CD4-positive, alpha-beta T cell treated with Interleukin-15 for 4 hours (primary cell): Measurements from ENCODE around the gene CFAP126.
"Not testable (repeated sequence)": the region's sequence is repeated elsewhere in the genome, so short reads cannot be mapped to it uniquely, and the experiment has no call there.

Experiments
- DNase-seq: peaks from one replicate; pipeline ENCODE4 v3.0.0-alpha.2; 2020; ENCODE audit warnings: low spot score

Gene CFAP126

GRCh38 chr1:161381707-161382106 lies 14.0 kb upstream of the CFAP126 start:
- no peak for DNase-seq

GRCh38 chr1:161379071-161379470 lies 11.4 kb upstream of the CFAP126 start:
- DNase-seq = no peak

GRCh38 chr1:161378014-161378413 lies 10.3 kb upstream of the CFAP126 start:
- no peak for DNase-seq

- DNase-seq = no peak
These were observed 6.7 kb upstream of the CFAP126 start for GRCh38 chr1:161374373-161374772.

- DNase-seq = no peak
These were observed 5.8 kb upstream of the CFAP126 start for GRCh38 chr1:161373442-161373841.

- DNase-seq = no peak
These were observed 2.5 kb downstream of the CFAP126 start for GRCh38 chr1:161365207-161365606.

GRCh38 chr1:161364332-161364731 lies 3.3 kb downstream of the CFAP126 start:
- no peak for DNase-seq

- DNase-seq = no peak
These were observed 8.4 kb downstream of the CFAP126 start for GRCh38 chr1:161359291-161359690.

GRCh38 chr1:161357073-161357472 lies 10.6 kb downstream of the CFAP126 start:
- no peak for DNase-seq

- DNase-seq = no peak
These were observed 16.2 kb downstream of the CFAP126 start for GRCh38 chr1:161351482-161351881.

- no peak for DNase-seq
These were observed 17.0 kb downstream of the CFAP126 start for GRCh38 chr1:161350671-161351070.

GRCh38 chr1:161342821-161343220 lies 24.9 kb downstream of the CFAP126 start:
- DNase-seq = no peak

- no peak for DNase-seq
These were observed 25.5 kb downstream of the CFAP126 start for GRCh38 chr1:161342177-161342576.

- no peak for DNase-seq
These were observed 31.9 kb downstream of the CFAP126 start for GRCh38 chr1:161335796-161336195.

GRCh38 chr1:161333166-161333565 lies 34.5 kb downstream of the CFAP126 start:
- no peak for DNase-seq

- no peak for DNase-seq
These were observed 37.3 kb downstream of the CFAP126 start for GRCh38 chr1:161330346-161330745.

- DNase-seq = peak; percentile 9
These were observed 43.7 kb downstream of the CFAP126 start for GRCh38 chr1:161324020-161324419.

- DNase-seq = not testable (repeated sequence)
These were observed 51.6 kb downstream of the CFAP126 start for GRCh38 chr1:161315841-161316674.
